HG03066 (cell line): Measurements from ENCODE around the gene TPM3.

Experiments used
- ATAC-seq: cut with Tn5 transposase; IDR thresholded peaks from one replicate; pipeline ENCODE4 v1.9.1; 2021; ENCODE audit warnings: low read depth; ENCODE audit not compliant: unreplicated experiment

Gene TPM3

GRCh38 chr1:154117642-154118041 is 74.3 kb downstream of the TPM3 start:
- no peak for ATAC-seq

- no peak for ATAC-seq
These were observed 76.7 kb downstream of the TPM3 start for GRCh38 chr1:154115180-154115579.
